ENCODE data around the gene TMC3.
"Not testable (repeated sequence)": the region's sequence is repeated elsewhere in the genome, so short reads cannot be mapped to it uniquely, and the experiment has no call there.

TMC3 gene

GRCh38 chr15:81346611-81347010, 27.4 kb downstream of the TMC3 start:
- no peak for DNase-seq (ENCODE audit: low spot score)

DNA sequence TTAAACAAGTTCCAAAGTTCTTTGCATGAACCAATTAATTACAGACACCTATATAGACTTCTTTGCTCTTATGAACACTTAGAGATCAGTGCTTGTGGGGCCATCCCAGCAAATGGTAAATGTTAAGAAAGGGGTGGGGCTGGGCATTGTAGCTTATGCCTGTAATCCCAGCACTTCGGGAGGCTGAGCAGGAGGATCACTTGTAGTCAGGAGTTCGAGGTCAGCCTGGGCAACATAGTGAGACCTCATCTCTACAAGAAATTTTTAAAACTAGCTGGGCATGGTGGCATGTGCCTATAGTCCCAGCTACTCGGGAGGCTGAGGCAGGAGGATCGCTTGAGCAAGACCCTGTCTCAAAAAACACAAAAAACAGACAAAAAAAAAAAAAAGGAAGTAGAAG, 30.6 kb downstream of the TMC3 start:
- DNase-seq (ENCODE audit: low spot score), result no peak

DNA sequence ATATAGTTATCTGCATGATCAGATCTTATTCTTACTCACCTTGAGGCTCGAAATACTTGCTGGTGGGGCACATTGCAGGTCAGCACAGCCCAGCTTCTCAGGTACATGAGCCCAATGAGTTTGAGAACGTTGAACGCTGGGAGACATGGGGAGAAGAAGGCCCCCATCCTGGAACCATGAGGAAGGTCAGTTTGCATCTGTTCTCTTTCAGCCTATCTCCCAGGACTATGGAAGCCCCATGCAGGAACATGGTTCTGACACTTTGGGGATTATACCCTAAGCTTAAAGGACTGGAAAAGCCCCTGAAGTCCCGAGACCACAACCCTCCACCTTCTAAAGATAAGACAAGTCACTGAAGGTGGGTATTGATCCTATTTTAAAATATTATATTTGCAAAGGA, 32.7 kb downstream of the TMC3 start:
- DNase-seq (ENCODE audit: low spot score), result no peak

DNA sequence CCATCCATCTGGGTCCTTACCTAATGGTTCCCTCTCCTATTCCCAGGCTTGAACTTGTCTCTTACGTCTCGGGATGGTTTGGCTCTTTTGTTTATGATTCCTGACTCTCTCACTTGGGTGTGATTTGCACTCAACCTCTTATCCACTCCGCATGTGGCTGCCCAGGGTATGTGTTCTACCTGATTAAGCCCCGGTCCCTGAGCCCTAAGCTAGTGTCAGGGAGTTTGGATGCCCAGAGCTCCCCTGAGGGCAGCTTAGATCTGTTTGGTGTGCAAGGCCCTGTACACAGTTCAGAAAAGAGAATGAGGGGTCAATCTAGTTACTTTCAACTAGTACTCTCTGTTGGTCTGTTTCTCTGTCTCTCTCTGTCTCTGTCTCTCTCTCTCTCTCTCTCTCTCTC, 34.2 kb downstream of the TMC3 start:
- no peak for DNase-seq (ENCODE audit: low spot score)

GRCh38 chr15:81339321-81339720, 34.7 kb downstream of the TMC3 start:
- DNase-seq (ENCODE audit: low spot score), result no peak

GRCh38 chr15:81338170-81339007, 35.6 kb downstream of the TMC3 start:
- no peak for DNase-seq (ENCODE audit: low spot score)

- DNase-seq (ENCODE audit: low spot score), result no peak
Observed at GRCh38 chr15:81337713-81338157, 36.3 kb downstream of the TMC3 start.

GRCh38 chr15:81337241-81337640, 36.8 kb downstream of the TMC3 start:
- DNase-seq (ENCODE audit: low spot score), result no peak

- DNase-seq (ENCODE audit: low spot score), result no peak
Observed at GRCh38 chr15:81336568-81336967, 37.4 kb downstream of the TMC3 start.

- no peak for DNase-seq (ENCODE audit: low spot score)
Observed at GRCh38 chr15:81335631-81336030, 38.4 kb downstream of the TMC3 start.

DNA sequence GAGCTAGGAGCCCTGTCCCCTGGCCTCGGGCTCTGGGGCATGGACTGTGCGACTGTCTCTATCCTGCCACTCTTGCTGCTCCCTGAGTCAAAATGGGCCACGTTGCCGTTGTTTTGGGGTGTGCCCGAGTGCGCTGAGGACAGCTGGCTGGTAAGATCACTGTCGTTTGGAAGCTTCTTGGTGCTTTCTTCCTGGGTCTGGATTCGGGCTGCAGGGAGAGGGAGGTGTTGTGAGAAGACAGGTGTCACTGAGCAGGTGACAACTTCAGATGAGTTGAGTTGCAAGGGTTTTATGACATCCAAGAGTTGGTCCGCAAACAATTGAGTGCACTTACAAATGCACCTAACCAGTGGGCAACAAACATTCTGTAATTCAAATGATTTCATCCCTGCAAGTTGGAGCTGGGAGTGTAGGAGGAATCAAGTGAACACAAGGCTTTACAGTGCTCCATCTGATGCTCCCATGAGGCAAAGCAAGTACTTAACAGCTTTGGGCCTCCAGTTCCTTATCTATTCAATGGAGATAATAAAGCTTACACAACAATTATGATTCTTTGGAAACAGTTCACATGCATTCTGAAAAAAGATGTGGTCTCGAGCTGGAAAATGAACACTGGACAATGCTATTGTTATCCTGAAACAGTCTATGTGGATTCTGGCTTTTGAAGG, 39.1 kb downstream of the TMC3 start:
- no peak for DNase-seq (ENCODE audit: low spot score)

DNA sequence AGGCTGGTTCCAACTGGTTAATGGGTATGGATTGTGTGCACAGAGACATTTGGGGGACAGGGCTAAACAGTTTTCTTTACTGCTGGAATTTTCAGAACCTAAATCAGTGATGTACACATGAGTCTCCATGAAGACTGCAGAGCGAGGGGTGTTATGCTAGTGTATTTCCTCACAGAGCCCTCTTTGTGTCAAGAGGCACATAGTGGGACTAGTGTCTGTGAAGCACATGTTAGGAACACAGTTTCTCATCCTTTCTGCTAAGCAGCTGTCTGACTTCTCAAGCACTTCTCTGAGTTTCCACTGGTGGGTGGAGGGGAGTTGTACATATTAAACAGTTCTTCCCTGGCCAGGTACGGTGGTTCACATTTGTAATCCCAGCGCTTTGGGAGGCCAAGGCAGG, 40.6 kb downstream of the TMC3 start:
- no peak for DNase-seq (ENCODE audit: low spot score)

GRCh38 chr15:81332326-81332725, 41.7 kb downstream of the TMC3 start:
- no peak for DNase-seq (ENCODE audit: low spot score)

GRCh38 chr15:81331600-81331999, 42.4 kb downstream of the TMC3 start:
- no peak for DNase-seq (ENCODE audit: low spot score)

GRCh38 chr15:81331141-81331540, 42.9 kb downstream of the TMC3 start:
- DNase-seq (ENCODE audit: low spot score), result not testable (repeated sequence)

- DNase-seq (ENCODE audit: low spot score), result no peak
Observed at GRCh38 chr15:81330366-81331090, 43.5 kb downstream of the TMC3 start.

DNA sequence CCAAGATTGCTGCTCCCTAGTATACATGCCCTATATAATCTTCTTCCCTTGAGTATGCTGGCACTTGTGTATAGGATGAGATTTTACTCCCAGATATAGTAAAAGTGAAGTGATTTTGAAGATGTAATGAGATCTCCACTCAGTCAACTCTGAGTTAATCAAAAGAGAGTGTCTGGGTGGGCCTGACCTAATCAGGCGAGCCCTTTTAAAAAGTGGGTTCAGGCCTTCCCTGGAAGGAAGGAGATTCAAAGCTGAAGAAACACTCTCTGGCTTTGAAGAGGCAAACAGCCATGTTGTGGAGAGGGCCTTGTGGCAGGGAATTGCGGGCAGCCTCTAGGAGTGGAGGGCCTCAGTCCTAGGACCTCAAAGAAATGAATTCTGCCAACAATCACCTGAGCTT, 44.6 kb downstream of the TMC3 start:
- DNase-seq (ENCODE audit: low spot score), result no peak

GRCh38 chr15:81327516-81327915, 46.5 kb downstream of the TMC3 start:
- DNase-seq (ENCODE audit: low spot score), result no peak

- no peak for DNase-seq (ENCODE audit: low spot score)
Observed at GRCh38 chr15:81326466-81327212, 47.4 kb downstream of the TMC3 start.

GRCh38 chr15:81323944-81324881, 49.8 kb downstream of the TMC3 start, which contains the start of gene STARD5:
Gene STARD5, minus strand, starts transcription at chr15:81324141. Its CDS starts 42 bp downstream, at chr15:81324099.
- DNase-seq (ENCODE audit: low spot score), result peak; percentile 97

- DNase-seq (ENCODE audit: low spot score), result no peak
Observed at GRCh38 chr15:81323559-81323943, 50.5 kb downstream of the TMC3 start.

Measured in D341Med (cell line).